Hematopoietic multipotent progenitor cell treated with erythropoietin and hydrocortisone succinate and interleukin-3 and kit ligand, for 8 days (in vitro differentiated cells): ENCODE measurements around the gene FOXK2.
"Not testable (repeated sequence)": the region's sequence is repeated elsewhere in the genome, so short reads cannot be mapped to it uniquely, and the experiment has no call there.

Experiments used
- DNase-seq: peaks from one replicate; pipeline ENCODE4 v3.0.0-alpha.2; 2015

FOXK2 gene

DNA sequence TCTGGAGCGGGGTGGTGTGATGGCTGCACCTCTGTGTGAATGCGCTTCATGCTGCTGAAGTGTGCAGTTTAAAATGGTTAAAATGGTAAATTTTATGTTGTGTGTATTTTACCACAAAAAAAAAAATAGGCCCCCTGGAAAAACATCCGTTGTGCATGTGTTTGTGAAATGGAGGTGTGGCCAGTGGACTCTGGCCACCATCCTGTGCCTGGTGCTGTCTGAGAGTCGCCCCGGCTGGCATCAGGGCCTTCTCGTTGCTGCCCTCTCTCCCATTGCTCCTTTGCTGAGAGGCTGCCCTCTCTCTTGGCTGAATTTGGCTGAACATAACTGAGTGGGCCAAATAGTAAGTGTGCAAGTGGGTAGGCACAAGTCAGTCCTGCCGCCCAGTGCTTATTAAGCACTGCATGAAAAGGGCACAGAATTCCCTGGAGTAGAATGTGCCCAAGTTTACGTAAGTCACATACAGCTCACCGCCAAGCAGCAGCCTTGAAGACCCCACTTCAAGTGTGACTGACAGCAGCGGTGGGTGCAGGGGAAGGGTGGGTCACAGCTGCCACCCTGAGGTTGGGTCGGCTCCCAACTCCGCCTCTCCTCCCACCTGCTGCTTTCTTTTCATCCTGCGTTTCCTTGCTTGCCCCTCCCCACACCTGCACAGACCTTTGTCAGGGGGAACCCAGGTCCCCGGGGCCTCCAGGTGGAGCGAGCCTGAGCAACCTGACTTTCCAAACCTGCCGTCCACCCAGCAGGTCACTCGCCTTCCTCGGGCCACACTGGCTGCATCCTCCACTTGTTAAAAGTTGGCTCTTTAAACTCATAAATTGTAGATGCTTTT is 46.8 kb downstream of the FOXK2 start:
- no peak for DNase-seq

DNA sequence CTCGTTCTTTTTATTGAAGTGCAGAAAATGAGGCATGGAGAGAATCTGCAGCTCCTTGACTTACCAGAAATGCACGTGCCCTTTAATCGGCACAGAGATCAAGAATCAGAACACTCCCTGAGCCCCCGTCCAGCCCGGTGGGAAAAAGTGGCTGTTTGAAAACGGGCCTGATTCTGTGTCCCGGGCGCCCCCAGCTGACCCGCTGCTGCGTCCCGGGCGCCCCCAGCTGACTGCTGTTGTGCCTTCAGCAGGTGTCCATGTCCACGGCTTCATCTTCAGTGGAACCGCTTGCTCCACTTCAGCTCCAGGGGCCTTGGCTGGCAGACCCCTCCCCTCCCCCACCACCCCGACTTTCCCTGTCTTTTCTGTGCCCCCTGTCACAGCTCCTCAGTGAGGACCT is 47.8 kb downstream of the FOXK2 start:
- no peak for DNase-seq

DNA sequence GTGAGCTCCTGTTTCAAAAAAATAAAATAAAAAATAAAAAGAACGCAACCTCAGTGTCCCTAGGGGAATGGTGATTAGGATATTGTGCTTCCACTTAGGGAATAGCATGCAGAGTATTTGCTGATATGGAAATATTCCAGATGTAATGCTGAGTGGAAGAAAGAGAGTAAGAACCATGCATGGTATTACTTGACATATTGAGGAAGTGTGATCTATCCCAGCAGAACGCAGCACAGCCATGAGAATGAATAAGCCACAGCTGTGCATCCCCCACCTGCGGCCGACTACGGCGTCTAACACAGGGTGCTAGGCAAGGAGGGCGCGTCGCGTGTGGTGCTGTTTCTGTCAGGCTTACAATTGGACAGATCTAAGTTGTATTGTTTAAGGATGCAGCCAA is 49.5 kb downstream of the FOXK2 start:
- DNase-seq = no peak

DNA sequence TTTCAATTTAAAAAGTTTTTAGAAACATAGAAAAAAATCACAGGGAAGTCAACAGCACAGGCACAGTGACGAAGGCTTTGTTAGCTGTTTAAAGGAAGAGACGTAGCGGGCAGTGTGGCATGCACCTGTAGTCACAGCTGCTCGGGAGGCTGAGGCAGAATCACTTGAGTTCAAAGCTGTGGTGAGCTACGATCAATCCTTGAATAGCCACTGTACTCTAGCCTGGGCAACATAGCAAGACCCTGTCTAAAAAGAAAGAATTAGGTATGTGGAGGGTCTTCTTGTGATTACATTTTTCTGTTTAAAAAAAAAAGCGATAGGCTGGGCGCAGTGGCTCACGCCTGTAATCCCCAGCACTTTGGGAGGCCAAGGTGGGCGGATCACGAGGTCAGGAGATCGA is 50.1 kb downstream of the FOXK2 start:
- no peak for DNase-seq

DNA sequence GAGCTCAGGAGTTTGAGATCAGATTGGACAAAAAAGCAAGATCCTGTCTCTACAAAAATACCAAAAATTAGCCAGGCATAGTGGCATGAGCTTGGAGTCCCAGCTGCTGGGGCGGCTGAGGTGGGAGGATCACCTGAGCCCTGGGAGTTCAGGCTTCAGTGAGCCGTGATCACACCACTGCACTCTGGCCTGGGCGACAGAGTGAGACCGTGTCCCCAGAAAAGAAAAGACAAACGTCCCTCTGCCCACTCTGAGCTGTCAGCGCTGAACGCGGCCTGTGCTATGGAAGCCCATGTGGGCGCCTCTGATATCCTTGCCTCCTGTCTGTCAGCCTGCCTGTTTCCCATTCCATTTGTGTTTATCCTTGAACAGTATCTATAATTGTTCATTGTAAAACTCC is 50.7 kb downstream of the FOXK2 start:
- no peak for DNase-seq

DNA sequence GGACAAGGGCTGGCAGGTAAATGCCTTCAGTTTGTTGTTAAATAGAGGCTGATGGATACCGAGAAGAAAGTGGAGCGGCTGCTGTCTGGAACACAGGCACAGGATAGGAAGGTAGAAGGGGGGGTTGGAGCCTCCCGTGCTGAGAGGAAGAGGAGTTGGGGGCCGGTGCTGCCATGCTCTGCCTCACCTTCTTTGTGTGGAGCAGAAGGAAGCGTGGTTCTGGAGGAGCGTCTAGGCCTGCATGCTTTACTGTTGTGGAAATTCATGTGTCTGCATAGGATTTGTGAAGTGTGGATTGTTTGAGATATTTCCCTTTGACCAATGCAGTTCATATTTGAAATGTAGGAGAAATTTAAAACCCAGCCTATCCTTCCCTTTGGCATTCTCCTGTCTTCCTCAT is 52.3 kb downstream of the FOXK2 start:
- DNase-seq = no peak

DNA sequence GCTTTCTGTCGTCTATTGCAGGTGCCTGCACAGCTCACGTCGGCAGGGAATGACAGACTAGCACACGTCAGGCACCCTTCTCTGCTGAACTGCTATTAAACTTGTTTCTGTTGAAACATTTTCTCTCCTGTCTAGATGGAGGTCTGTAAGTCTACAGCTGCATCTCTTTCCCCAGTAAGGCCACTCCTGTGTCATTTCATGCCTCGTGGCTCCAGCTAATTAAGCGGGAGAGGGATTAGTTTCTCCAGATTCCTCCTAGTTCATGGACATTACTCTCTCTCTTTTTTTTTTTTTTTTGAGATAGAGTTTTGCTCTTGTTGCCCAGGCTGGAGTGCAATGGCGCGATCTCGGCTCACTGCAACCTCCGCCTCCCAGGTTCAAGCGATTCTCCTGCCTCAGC is 54.5 kb downstream of the FOXK2 start:
- DNase-seq = no peak

DNA sequence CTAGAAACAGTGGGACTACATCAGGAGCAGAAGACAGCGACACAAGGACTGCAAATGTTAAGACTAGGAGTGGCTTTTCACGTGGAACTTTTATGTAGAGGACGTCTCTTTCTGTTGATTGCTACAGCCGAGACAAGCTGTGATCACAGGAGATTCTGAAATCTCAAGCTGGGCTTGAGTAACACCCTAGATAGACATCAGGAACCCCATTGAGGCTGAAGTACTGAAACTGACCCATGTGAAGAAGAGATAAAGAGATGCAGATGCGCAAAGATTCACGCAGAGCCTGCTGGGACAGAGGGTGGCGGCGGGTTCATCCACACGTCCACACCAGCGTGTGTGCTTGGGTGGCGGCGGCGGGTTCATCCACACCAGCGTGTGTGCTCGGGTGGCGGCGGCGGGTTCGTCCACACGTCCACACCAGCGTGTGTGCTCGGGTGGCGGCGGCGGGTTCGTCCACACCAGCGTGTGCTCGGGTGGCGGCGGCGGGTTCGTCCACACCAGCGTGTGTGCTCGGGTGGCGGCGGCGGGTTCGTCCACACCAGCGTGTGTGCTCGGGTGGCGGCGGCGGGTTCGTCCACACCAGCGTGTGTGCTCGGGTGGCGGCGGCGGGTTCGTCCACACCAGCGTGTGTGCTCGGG is 56.2 kb downstream of the FOXK2 start:
- not testable (repeated sequence) for DNase-seq

DNA sequence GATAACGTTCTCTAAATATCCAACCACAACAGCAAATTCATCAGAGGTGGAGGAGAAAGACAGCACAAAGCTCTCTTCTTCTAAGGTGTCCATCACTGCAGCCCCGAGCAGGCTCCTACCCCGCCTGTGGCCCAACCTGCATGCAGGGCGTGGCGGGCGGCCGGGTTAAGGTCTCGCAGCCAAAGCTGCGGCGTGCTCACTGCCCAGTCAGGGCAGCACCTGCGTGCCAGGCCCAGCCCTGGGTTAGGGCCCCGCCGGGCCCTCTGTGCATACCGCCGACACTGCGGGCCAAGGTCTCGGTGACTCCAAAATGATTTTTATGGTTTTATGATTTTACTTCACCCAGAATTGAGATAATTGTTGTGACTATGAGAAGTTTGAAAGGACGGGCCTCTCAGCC is 57.8 kb downstream of the FOXK2 start:
- DNase-seq = no peak

DNA sequence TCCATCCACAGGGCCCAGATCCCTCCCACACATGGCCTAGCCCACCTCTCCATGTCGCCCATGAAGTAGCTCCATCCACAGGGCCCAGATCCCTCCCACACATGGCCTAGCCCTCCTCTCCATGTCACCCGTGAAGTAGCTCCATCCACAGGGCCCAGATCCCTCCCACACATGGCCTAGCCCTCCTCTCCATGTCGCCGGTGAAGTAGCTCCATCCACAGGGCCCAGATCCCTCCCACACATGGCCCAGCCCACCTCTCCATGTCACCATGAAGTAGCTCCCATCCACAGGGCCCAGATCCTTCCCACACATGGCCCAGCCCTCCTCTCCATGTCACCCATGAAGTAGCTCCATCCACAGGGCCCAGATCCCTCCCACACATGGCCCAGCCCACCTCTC is 60.4 kb downstream of the FOXK2 start:
- DNase-seq = not testable (repeated sequence)

DNA sequence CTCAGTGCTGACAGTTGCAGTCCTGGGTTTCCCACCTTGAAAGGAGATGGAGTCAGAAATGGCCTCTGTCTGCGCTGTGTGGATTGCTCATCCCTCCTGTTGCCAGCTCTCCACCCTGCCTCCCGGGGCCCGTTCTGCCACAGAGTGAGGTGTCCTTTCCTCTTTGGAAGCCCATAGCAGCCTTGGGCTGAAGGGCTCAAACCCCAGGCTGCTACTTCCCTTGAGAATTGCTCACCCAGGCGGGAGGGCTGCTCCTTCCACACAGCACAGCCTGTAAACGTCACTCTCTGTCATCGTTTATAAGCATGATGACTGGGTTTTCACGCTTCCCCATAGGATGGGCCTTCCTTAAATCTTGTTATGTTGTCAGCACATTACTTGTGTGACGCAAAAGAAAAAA is 62.7 kb downstream of the FOXK2 start:
- no peak for DNase-seq

DNA sequence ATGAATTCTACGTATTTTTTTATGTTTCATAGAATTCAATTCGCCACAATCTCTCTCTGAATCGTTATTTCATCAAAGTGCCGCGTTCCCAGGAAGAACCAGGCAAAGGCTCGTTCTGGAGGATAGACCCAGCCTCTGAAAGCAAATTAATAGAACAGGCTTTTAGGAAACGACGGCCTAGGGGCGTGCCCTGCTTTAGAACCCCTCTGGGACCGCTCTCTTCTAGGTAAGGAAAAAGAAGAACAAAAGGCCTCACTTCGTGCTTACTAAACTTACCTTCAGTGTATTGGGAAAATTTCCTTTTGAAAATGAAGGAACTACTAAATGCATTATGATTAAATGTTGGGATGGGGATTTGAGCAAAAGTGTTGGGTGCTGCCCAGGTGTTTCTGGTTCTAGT is 63.2 kb downstream of the FOXK2 start:
- no peak for DNase-seq

DNA sequence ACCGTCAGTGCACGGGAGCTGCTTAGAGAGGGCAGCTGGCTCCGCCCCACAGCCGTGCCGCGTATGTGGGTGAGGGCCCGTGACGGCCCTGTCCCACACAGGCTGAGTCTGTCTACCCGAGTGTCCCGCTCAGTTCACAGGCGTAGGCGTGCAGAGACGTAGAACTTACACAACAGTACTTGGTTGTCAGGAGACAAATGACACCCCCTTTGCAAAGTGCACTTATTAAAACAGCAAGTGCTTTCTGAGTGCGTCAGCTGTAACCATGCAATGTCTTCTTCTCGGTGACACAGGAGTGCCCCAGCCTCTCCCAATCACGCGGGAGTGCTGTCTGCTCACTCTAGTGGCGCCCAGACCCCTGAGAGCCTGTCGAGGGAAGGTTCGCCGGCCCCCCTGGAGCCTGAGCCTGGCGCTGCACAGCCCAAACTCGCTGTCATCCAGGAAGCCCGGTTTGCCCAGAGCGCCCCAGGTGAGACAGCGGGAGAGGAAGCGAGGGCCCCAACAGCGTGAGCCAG is 64.2 kb downstream of the FOXK2 start:
- DNase-seq = no peak

DNA sequence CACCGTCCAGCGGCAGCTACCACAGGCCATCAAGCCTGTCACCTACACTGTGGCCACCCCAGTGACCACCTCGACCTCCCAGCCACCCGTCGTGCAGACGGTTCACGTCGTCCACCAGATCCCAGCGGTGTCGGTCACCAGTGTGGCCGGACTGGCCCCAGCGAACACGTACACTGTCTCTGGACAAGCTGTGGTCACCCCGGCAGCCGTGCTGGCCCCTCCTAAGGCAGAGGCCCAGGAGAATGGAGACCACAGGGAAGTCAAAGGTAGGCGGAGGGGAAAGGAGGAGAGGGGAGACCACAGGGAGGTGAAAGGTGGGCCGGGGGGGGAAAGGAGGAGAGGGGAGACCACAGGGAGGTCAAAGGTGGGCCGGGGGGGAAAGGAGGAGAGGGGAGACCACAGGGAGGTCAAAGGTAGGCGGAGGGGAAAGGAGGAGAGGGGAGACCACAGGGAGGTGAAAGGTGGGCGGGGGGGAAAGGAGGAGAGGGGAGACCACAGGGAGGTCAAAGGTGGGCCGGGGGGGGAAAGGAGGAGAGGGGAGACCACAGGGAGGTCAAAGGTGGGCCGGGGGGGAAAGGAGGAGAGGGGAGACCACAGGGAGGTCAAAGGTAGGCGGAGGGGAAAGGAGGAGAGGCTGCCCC is 66.5 kb downstream of the FOXK2 start:
- not testable (repeated sequence) for DNase-seq

DNA sequence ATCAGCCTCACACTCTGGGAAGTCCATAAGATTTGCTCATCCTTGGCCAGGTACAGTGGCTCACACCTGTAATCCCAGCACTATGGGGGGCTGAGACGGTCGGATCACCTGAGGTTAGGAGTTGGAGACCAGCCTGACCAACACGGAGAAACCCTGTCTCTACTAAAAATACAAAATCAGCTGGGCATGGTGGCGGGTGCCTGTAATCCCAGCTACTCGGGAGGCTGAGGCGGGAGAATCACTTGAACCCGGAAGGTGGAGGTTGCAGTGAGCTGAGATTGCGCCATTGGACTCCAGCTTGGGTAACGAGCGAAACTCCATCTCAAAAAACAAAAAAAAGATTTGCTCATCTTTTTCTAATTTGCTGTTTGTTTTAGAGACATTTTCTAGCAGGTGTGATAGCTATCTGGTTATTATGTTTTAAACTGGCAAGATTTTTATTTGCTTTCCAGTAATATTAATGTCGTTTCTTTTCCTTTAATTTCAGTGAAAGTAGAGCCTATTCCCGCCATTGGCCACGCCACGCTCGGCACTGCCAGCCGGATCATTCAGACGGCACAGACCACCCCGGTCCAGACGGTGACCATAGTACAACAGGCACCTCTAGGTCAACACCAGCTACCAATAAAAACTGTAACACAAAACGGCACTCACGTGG is 67.2 kb downstream of the FOXK2 start:
- DNase-seq = no peak

DNA sequence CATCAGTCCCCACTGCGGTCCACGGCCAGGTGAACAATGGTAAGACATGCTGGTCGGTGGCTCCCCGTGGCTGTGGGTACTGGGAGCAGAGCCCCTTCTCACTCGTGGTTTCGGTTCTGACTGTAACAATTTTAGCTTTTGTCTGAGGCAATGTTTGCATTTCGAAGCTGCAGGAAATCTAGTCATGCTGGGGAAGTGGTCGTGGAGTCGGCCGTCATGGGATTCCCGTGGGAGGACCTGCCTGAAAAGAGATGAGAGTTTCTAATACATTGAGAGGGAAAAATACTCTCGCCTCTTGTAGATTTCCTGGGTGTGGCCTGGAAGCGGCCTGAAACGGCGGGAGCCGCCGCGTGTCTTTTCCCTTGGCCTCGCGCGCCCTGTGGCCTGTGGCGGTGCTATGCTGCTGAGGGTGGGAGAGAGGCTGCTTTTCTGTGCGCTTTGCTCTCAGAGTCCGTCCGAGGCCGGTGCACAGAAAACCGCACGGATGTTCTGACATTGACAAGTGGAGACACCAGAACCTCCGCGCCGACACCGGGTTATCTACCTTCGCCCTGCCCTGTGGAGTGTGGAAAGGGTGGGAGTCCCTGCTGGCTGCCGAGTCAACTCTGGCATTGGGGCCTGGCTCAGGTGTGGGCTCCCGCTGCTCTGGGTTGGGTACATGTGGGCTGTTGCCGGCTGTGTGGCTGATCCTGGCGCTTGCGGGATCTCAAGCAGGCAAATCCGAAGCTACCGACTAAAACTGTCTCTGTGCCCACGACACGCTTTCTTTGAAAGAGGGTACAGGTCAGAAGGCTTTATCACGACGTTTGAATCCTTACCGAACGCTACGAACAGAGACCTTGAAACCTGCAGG is 67.9 kb downstream of the FOXK2 start:
- DNase-seq = no peak

DNA sequence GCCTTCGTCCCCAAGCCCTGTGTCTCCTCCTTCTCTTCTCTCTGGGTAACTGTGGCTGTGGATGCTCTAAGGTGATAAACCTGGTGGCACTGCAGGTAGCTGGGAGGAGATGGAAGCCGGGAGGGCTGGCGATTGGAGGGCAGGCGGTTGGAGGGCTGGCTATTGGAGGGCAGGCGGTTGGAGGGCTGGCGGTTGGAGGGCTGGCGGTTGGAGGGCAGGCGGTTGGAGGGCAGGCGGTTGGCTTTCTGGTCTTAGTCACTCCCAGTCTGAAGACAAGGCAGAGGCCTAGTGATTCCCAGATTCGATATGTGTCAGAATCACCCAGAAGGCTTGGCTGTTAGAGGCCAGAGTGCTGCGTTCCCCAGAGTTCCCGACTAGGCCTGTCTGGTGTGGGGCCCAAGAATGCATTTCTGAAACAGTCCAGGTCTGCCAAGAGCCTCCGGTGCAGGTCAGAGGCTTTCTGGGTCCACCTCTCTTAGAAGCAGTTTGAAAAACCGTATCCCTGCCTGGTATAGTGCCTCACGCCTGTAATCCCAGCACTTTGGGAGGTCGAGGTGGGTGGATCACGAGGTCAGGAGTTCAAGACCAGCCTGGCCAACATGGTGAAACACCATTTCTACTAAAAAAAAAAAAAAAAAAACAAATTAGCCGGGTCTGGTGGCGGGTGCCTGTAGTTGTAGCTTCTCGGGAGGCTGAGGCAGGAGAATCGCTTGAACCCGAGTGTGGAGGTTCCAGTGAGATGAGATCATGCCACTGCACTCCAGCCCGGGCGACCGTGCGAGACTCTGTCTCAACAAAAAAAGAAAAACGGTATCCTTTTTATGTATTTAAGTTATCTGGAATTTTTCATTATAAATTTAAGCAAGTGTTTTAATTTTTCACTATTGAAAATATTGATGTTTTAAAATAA is 69.0 kb downstream of the FOXK2 start:
- DNase-seq = no peak

DNA sequence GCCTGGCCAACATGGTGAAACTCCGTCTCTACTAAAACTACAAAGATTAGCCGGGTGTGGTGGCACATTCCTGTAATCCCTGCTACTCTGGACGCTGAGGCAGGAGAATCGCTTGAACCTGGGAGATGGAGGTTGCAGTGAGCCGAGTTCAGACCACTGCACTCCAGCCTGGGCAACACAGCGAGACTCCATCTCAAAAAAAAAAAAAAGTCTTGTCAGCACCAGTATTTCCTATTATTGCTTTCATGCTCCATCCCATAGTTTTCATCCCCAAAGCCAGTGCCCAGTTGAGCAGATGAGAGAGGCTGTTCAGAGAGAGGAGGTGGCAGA is 70.3 kb downstream of the FOXK2 start:
- DNase-seq = no peak

DNA sequence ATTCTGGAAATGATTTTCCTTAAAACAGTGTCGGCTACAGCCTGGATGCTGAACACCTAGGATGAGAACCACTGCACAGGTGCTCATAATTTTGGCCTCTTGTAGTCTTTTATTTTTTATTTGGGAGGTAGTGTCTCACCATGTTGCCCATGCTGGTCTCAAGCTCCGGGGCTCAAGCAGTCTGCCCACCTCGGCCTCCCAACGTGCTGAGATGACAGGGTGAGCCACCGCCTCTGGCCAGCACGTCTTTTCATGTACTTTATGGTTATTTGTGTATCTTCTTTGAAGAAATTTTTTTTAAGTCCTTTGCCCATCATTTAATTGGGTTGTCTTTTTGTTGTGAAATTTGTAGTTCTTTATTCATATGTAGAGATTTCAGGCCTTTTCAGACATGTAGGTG is 70.7 kb downstream of the FOXK2 start:
- DNase-seq = no peak

DNA sequence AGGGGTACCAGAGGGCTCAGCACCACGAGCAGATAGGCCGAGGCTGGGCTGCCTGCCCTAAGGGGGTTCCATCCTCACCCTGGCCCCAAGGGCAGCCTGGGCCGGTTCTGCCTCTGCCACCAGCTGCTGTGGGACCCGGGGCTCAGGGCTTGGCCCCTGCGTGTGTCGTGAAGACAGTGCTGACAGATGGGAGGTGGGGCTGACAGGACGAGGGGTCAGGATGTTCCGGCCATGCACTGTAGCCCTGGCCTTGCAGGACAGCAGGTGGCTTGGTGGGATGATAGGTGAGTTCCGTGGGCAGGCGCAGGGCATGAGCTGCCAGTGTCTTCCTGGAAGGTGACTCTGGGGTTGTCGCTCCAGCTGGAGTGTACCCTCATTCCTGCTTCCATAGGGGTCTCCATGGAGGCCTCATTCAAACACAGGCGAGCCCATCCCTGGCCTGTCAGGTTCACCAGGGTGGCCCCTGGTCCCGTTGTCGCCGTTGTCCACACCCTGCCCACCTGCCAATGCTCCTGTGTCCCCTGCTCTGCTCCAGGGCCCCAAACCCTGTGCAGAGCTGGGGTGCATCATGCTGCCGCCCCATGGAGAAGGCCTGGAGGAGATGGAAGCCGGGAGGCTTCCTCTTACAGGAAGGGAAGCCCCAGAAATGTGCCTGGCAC is 71.5 kb downstream of the FOXK2 start:
- no peak for DNase-seq

DNA sequence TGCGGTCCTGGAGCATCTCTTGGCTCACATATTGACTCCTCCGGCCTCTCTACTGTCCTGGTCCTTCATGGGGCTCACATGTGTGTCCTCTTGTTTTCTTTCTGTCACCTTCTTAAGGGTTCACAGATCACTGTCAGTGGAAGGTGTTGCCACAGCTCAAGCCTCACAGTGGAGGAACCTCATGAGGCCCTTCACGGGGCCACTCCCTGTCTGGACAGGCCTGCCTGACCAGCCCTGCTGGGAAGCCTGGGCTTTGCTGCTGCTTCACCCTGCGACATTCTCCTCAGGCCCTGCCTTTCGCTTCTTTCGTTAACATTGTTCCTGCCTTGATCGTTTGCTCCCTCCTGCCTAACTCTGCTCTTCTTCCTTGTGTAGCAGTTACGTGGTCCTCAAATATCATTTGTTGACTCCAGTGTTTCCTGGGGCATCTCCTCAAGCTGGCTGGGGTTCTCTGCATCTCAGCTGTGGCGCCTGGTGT is 72.8 kb downstream of the FOXK2 start:
- no peak for DNase-seq
